Stimulated activated CD4-positive, alpha-beta T cell treated with anti-CD3 and anti-CD28 coated beads, Interleukin-4, amount 100 ng/mL, for 48 hours (primary cell): ENCODE results near the gene CDKN2B-AS1.
"Not testable (repeated sequence)": the region's sequence is repeated elsewhere in the genome, so short reads cannot be mapped to it uniquely, and the experiment has no call there.

Experiments
- DNase-seq, 2 donors: peaks; one replicate each; pipeline ENCODE4 v3.0.0-alpha.2; 2020; ENCODE audit warnings: low read depth in 2 of 2

Gene CDKN2B-AS1

DNA sequence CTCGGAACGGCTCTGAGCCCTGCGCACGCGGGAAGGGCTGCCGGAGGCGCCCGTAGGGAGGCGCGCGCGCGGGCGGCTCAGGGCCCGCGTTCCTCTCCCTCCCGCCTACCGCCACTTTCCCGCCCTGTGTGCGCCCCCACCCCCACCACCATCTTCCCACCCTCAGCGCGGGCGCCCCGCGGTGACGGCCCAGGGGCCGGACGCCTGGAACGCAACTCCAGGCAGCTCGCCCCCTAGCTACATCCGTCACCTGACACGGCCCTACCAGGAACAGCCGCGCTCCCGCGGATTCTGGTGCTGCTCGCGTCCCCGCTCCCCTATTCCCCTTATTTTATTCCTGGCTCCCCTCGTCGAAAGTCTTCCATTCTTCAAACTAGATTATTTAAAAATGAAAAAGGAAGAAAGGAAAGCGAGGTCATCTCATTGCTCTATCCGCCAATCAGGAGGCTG is at the start of gene CDKN2B-AS1:
TSS of gene CDKN2B-AS1 (plus strand) at position 236 of the 450 bp plus-strand sequence.
- peak in 1 of 2 donors; percentile 19 for DNase-seq

GRCh38 chr9:21945606-21946005 is 49.0 kb upstream of the CDKN2B-AS1 start:
- DNase-seq = no peak

DNA sequence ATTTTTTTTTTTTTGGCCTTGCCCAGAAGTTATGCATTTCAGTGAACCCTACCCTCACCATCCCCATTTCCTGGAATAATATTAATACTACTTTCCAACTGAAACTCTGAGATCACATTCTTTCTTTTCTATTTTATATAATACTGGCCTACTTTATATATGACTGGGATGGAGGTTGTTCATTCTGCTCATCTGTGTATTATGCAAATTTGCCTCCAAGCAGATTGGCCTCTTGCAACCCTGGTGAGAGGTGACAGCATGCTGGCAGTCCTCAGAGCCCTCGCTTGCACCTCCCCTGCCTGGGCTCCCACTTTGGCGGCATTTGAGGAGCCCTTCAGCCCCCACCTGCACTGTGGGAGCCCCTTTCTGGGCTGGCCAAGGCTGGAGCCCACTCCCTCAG is 35.8 kb upstream of the CDKN2B-AS1 start:
- no peak for DNase-seq

- not testable (repeated sequence) for DNase-seq
These were observed 35.3 kb upstream of the CDKN2B-AS1 start for GRCh38 chr9:21959268-21959667.

DNA sequence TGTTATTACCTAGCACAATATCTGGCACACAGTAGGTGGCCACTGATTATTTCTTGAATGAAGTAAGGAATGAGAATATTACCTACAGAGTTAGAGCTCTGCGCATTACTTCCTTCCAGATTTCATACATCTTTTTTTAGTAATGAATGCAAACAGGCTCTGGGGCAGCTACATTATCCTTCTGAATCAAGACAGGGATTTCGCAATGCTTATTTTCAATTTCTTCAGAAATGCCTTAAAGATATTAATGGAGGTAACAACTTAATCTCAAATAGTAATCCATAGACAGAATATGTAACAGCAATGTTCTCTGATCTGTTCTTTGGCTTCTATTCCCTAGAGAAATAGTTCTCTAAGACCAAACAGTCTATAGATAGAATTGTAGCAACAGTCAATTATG is 33.0 kb upstream of the CDKN2B-AS1 start:
- DNase-seq = no peak

DNA sequence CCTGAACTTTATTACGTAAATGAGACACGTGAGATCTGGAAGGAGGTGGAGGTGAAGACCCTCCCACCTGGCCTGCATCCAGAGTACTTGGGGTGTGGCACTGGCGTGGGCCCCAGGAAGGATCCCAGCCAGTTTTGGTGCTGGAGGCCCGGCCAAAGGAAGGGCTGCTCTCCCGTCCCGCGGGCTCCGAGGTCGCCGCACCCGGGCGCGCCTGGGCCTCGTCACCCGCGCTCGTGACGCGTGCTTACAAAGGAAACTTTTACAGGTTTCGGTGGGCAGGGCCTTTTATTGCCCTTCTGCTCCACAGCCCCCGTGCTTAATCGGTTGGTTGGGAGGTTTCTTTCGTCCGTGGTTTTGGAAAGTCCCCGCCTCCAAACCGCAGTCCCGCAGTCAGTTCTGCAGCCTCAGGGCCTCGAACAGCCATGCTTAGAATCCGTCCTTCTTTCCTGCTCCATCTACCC is 29.6 kb upstream of the CDKN2B-AS1 start:
- peak in 1 of 2 donors; percentile 54 for DNase-seq

DNA sequence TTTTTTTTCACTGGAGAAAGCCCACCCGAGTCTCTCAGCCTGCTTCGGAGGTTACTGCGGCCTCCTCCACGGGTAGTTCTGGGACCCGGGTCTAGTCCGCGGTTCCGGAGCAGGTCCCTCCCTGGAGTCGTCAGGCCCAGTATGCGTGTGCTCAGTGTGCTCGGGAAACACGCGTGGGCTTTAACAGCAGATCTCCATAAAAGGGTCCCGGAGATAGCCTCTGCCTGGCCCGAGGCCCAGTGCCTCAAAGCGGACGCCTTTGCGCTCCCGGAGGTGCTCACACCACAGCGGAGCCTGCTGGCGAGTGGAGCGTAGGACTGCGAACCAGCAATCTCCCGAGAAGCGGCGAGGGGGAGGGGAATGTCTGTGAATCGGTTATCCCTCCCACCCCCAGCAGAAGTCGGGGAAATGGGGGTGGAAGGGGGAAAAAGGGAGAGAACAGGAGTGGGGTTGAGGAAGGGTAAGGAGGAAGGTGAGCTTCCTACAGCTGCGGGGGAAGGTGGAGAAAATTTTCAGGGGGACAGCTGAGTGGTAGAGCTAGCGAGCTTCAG is 29.1 kb upstream of the CDKN2B-AS1 start:
- DNase-seq = peak in 1 of 2 donors; percentile 44

GRCh38 chr9:21966140-21966851 is 28.3 kb upstream of the CDKN2B-AS1 start:
- no peak for DNase-seq

- DNase-seq = no peak
These were observed 27.4 kb upstream of the CDKN2B-AS1 start for GRCh38 chr9:21967169-21967568.

GRCh38 chr9:21967702-21968101 is 26.9 kb upstream of the CDKN2B-AS1 start:
- DNase-seq = no peak

DNA sequence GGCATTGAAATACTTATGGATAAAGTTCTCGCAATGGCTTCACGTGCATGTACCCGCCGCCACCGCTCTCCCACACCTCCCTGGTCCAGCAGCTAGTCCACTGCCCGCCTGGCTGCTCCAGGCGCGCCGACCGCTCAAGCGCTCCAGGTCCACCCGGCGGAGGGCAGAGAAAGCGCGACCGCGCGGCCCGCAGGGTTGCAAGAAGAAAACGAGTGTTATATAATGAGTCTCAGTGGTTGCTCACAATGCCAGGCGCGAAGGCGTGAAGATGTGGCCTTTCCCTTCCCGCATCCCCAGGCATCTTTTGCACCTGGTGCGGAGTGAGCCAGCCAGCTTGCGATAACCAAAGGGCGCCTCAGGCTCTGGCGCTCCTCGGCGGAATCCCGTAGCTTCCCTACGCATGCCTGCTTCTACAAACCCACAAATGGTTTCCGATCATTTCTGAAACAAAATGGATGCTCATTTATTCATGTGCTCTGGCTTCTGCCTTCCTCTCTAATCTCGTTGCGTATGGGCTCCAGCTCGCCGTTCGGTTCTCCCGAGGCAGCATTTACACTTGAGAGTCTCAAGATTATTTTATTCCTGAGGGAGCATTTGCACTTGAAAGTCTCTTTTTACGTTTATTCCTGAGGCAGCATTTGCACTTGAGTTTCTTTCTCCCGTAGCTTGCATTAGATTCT is 26.1 kb upstream of the CDKN2B-AS1 start:
- no peak for DNase-seq

DNA sequence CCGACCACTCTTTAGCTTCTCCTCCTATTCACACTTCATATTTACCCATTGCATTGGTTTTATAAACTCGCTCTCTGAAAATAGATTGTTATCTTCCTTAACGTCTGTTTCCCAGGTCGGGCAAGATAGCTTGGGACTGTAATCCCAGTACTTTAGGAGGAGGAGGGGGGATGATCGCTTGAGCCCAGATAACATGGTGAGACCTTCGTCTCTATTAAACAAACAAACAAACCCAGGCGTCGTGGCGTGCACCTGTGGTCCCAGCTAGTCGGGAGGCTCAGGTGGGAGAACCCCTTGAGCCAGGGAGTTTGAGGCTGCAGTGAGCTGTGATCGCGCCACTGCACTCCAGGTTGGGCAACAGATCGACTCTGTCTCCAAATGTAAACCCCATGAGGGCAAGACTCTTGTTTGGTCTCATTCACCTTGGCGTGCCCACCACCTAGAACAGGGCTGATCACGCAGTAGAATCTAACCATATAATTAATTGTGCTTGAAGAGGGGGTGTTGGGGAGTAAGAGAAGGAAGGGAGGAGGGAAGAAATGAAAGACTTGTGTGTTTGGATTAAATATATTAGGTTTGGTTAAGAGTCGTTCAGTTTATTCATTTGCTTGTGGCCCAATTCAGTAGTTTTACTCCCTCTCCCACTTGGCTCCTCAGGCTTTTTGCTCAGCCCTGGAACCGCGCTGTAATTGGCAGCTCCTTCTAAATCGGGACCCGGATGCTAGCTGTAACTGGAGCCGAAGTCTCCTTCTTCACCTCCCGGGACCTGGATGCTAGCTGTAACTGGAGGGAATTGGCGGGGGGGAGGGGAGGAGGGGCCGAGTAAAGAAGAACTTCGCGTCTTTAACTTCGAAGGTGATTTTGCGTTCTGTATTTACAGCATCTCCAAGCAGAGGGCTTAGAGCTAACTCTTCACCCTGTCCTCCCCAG is 25.3 kb upstream of the CDKN2B-AS1 start:
- no peak for DNase-seq

GRCh38 chr9:21969951-21970799 is 24.4 kb upstream of the CDKN2B-AS1 start:
- DNase-seq = no peak

GRCh38 chr9:21970800-21971640 is 23.6 kb upstream of the CDKN2B-AS1 start:
- no peak for DNase-seq

GRCh38 chr9:21972361-21972760 is 22.2 kb upstream of the CDKN2B-AS1 start:
- DNase-seq = no peak

GRCh38 chr9:21974343-21974721 is 20.3 kb upstream of the CDKN2B-AS1 start:
- DNase-seq = no peak

- DNase-seq = peak; percentile 26 to 31
These were observed 19.7 kb upstream of the CDKN2B-AS1 start for GRCh38 chr9:21974722-21975409.

DNA sequence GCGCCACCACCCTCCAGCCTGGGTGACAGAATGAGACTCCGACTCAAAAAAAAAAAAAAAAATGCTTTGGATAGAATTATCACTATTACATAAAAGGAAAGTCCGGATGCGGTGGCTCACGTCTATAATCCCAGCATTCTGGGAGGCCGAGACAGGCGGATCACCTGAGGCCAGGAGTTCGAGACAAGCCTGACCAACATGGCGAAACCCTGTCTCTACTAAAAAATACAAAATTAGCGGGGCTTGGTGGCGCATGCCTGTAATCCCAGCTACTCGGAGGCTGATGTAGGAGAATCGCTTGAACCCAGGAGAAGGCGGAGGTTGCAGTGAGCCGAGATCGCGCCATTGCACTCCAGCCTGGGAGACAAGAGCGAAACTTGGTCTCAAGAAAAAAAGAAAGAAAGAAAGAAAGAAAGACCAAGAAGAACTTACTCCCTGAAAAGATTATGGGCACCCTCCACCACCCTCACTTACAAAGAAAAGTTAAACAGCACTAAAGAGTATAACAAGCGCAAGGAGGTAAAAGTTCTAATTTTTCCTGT is 18.2 kb upstream of the CDKN2B-AS1 start:
- no peak for DNase-seq

- no peak for DNase-seq
These were observed 12.2 kb upstream of the CDKN2B-AS1 start for GRCh38 chr9:21982391-21982790.
